Aorta (tissue), 5 donors: ENCODE measurements around the gene AHCY. TPM values are rescaled to one million over a fixed set of nuclear protein-coding genes. Genes with fewer than 3 reads are reported as not detected.
"Not testable (repeated sequence)": the region's sequence is repeated elsewhere in the genome, so short reads cannot be mapped to it uniquely, and the experiment has no call there.

ENCODE experiments used
- ATAC-seq: fragments of 200-7000 bp; cut with Tn5 transposase; one replicate; pipeline ENCODE4 v1.9.1; 2022; ENCODE audit warnings: moderate library complexity; ENCODE audit not compliant: low FRiP score
- DNase-seq, 2 donors: peaks; one replicate each; pipeline ENCODE4 v3.0.0-alpha.2; 2020
- H3K27ac ChIP-seq, 2 donors: one replicate each; pipeline ENCODE4 v1.5.1; 2013; ENCODE audit warnings: low read length in 2 of 2, mild to moderate bottlenecking in 2 of 2, moderate library complexity in 2 of 2, control low read depth in 1 of 2, inconsistent platforms in 1 of 2, low read depth in 1 of 2
- H3K27me3 ChIP-seq, 2 donors: one replicate each; pipeline ENCODE4 v1.6.1; 2013; ENCODE audit warnings: control low read depth in 1 of 2, low read length in 1 of 2, mild to moderate bottlenecking in 1 of 2, moderate library complexity in 1 of 2; ENCODE audit not compliant: insufficient read depth in 2 of 2, control insufficient read depth in 1 of 2
- H3K36me3 ChIP-seq, 2 donors: one replicate each; pipeline ENCODE4 v1.6.1; 2013; ENCODE audit warnings: control low read depth in 1 of 2, low read length in 1 of 2, mild to moderate bottlenecking in 1 of 2; ENCODE audit not compliant: insufficient read depth in 2 of 2, control insufficient read depth in 1 of 2
- H3K4me1 ChIP-seq, 2 donors: one replicate each; pipeline ENCODE4 v1.6.1; 2013; ENCODE audit warnings: low read length in 2 of 2, control low read depth in 1 of 2, mild to moderate bottlenecking in 1 of 2, moderate library complexity in 1 of 2; ENCODE audit not compliant: insufficient read depth in 2 of 2, control insufficient read depth in 1 of 2
- H3K4me3 ChIP-seq, 2 donors: one replicate each; pipeline ENCODE4 v1.5.1; 2013; ENCODE audit warnings: low read length in 2 of 2, control low read depth in 1 of 2, mild to moderate bottlenecking in 1 of 2
- H3K9me3 ChIP-seq: one replicate; pipeline ENCODE4 v1.6.1; 2013; ENCODE audit warnings: mild to moderate bottlenecking, low read length; ENCODE audit not compliant: control insufficient read depth
- WGBS, 2 donors: extraction: QIAGEN DNeasy Blood & Tissue Kit; methylation state at CpG; one replicate each; pipeline ENCODE4 v1.1.7; 2013; 5-methylcytosine and 5-hydroxymethylcytosine counted together
- intact Hi-C, 2 donors: fragments of 100-400 bp; cut with DNase I; formaldehyde crosslinking; loops; one replicate each; pipeline versions ENCODE4 v1.14.2 to v1.15.0; 2022
- long read RNA-seq, 2 donors: library from polyadenylated mRNA; unstranded; transcript quantifications; one replicate each; pipeline ENCODE4 v2.0.0, GENCODE V29; 2020 to 2021
- polyA plus RNA-seq, 2 donors: library from polyadenylated mRNA; stranded (reverse); fragments of 200-250 nt; gene quantifications; one replicate each; pipeline ENCODE4 v1.2.3, GENCODE V29; 2013
- total RNA-seq, 2 donors: library from RNA; stranded (reverse); fragmentation: NEBNext Ultra II Directional; extraction: Animal tissue kit (Norgen Biotek cat#: 25700); gene quantifications; one replicate each; pipeline ENCODE4 v1.2.1, GENCODE V29; 2021
- donor health status: healthy with polysubstance abuse.
- donor health status: Bipolar disorder and iron deficiency.
- donor health status: DM: no; HTN: no; CAD: no.
- donor health status: DM: no; HTN: no; CAD: no.
- donor health status: DM: yes; HTN: yes; CAD: no.

Gene AHCY
- total RNA-seq (10 to 100 TPM; 31.8 to 37.9 TPM), polyA plus RNA-seq (10 to 100 TPM; 38.1 to 53.0 TPM)
- long read RNA-seq, donor 1, transcript AHCY-201 (10 exons, 2,143 nt), result major isoform, 184 of 228 reads
- long read RNA-seq, donor 1, partial matches to known transcripts, result 14 of 228 reads
- long read RNA-seq, donor 1, other reads (novel, unspliced or antisense), result 30 of 228 reads
- long read RNA-seq, donor 2, transcript AHCY-201 (10 exons, 2,143 nt), result major isoform, 10 of 17 reads
- long read RNA-seq, donor 2, partial matches to known transcripts, result 5 of 17 reads
- long read RNA-seq, donor 2, other reads (novel, unspliced or antisense), result 2 of 17 reads

- H3K9me3 ChIP-seq, result no peaks in the 10 kb centered on the region
- 0% methylated on average over 78 to 79 of the region's 79 CpGs for WGBS, 2 donors
- intact Hi-C loops, result no loop called here
Observed at GRCh38 chr20:34302723-34303533, at the start of gene AHCY. TSS of gene AHCY (minus strand) at chr20:34303355. CDS start at chr20:34303270, 85 bp downstream.

GRCh38 chr20:34350095-34350494 lies 46.9 kb upstream of the AHCY start:
- Histone ChIP-seq H3K4me1 (no peaks in the 10 kb centered on the region), H3K4me3 (no peak overlapping the region), H3K27me3 (no peaks in the 10 kb centered on the region), H3K27ac (no peak overlapping the region), H3K36me3 (no peaks in the 10 kb centered on the region), H3K9me3 (no peaks in the 10 kb centered on the region)
- no peak for ATAC-seq
- intact Hi-C loops, result no loop called here
- 60 to 75% methylated on average over 3 of the region's 3 CpGs for WGBS, 2 donors
- no peak for DNase-seq

More at GRCh38 chr20:34302723-34303533, at the start of gene AHCY:
- Histone ChIP-seq H3K27me3 (no peaks in the 10 kb centered on the region), H3K36me3 (no peaks in the 10 kb centered on the region), H3K27ac (peak within 1 kb of the TSS in 1 of 2 donors; percentile 95), H3K4me1 (no peaks in the 10 kb centered on the region), H3K4me3 (peak within 1 kb of the TSS; percentile 53 to 86)
- DNase-seq (peak; percentile 98 to 99), ATAC-seq (peak; percentile 98)

- ATAC-seq, result no peak
Observed at GRCh38 chr20:34347571-34347970, 44.4 kb upstream of the AHCY start.

DNA sequence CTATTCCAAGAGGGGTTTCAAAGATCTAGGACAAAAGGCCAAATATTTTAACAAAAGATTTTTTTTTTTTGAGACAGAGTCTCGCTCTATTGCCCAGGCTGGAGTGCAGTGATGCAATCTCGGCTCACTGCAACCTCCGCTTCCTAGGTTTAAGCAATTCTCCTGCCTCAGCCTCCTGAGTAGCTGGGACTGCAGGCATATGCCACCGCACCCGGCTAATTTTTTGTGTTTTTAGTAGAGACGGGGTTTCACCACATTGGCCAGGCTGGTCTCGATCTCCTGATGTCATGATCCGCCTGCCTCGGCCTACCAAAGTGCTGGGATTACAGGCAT lies 43.3 kb upstream of the AHCY start:
- not testable (repeated sequence) for H3K4me3 ChIP-seq, ATAC-seq
- 96% methylated on average over 9 of the region's 9 CpGs for WGBS, 2 donors

More at GRCh38 chr20:34347571-34347970, 44.4 kb upstream of the AHCY start:
- Histone ChIP-seq H3K36me3 (no peaks in the 10 kb centered on the region), H3K27me3 (no peaks in the 10 kb centered on the region), H3K4me1 (no peaks in the 10 kb centered on the region), H3K4me3 (no peak overlapping the region), H3K9me3 (no peaks in the 10 kb centered on the region), H3K27ac (no peak overlapping the region)
- WGBS, 2 donors, result 88 to 91% methylated on average over 4 of the region's 4 CpGs
- no peak for DNase-seq
- intact Hi-C loops, result no loop called here

DNA sequence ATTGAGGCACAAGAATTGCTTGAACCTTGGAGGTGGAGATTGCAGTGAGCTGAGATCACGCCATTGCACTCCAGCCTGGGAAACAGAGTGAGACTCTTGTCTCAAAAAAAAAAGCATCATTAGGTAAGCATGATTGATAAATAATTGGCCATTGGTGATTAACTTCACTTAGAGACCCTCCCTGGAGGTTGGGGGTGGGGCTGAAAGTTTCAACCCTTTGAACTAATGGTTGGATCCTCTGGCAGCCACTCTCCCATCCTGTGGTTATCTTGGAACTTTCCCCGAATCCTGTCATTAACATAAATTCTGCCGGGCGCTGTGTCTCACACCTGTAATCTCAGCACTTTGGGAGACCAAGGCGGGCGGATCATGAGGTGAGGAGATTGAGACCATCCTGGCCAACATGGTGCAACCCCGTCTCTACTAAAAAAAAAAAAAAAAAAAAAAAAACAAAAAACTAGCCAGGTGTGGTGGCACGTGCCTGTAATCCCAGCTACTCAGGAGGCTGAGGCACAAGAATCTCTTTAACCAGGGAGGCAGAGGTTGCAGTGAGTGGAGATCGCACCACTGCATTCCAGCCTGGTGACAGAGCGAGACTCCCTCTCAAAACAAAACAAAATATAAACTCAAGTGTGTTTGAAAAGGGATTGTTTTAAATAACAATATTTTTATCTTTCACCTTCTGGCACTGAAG lies 42.8 kb upstream of the AHCY start:
- intact Hi-C loops, result not testable (repeated sequence)
- WGBS, 2 donors, result 82 to 88% methylated on average over 10 of the region's 10 CpGs

More for the DNA sequence above, 43.3 kb upstream of the AHCY start:
- H3K9me3 ChIP-seq, H3K27me3 ChIP-seq, DNase-seq, intact Hi-C loops, H3K36me3 ChIP-seq, H3K27ac ChIP-seq, H3K4me1 ChIP-seq: not testable (repeated sequence)

DNA sequence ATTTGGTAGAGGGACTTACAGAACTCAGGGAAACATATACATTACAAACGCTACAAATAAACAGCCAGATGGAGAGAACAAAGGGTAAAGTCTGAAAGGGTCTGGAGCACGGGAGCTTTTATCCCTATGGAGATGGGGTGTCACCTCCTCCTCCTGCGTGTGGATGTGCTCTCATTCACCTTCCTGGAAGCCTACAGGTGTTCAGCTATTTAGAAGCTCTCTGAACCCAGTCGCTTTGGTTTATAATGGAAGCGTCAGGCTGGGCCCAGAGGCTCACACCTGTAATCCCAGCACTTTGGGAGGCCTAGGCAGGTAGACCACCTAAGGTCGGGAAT lies 42.2 kb upstream of the AHCY start:
- no peak for DNase-seq
- WGBS, 2 donors, result 86 to 87% methylated on average over 6 of the region's 6 CpGs

More for the DNA sequence above, 42.8 kb upstream of the AHCY start:
- not testable (repeated sequence) for H3K9me3 ChIP-seq, H3K4me3 ChIP-seq, H3K27me3 ChIP-seq, H3K27ac ChIP-seq, H3K4me1 ChIP-seq, ATAC-seq, DNase-seq, H3K36me3 ChIP-seq

DNA sequence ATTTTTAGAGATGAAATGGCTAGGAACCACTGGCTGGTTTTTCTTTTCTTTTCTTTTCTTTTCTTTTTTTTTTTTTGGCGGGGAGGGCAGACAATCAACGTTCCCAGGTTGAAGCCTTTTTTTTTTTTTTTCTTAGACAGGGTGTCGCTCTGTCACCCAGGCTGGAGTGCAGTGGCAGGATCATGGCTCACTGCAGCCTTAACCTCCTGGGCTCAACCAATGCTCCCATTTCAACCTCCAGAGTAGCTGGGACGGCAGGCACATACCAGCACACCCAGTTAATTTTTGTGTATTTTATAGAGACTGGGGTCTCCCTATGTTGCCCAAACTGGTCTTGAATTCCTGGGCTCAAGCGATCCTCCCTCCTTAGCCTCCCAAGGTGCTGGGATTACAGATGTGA lies 41.1 kb upstream of the AHCY start:
- Histone ChIP-seq H3K4me1 (no peaks in the 10 kb centered on the region), H3K9me3 (no peaks in the 10 kb centered on the region), H3K27ac (no peak overlapping the region), H3K27me3 (no peaks in the 10 kb centered on the region), H3K4me3 (no peak overlapping the region), H3K36me3 (no peaks in the 10 kb centered on the region)
- intact Hi-C loops, result no loop called here
- no peak for ATAC-seq
- no peak for DNase-seq
- 81 to 82% methylated on average over 5 of the region's 5 CpGs for WGBS, 2 donors

More for the DNA sequence above, 42.2 kb upstream of the AHCY start:
- no peaks in the 10 kb centered on the region for H3K36me3 ChIP-seq
- H3K9me3 ChIP-seq, result no peaks in the 10 kb centered on the region
- no peaks in the 10 kb centered on the region for H3K4me1 ChIP-seq
- no peak for ATAC-seq
- no peak overlapping the region for H3K4me3 ChIP-seq
- intact Hi-C loops, result no loop called here
- H3K27ac ChIP-seq, result no peak overlapping the region
- no peaks in the 10 kb centered on the region for H3K27me3 ChIP-seq

- Histone ChIP-seq H3K27me3 (no peaks in the 10 kb centered on the region), H3K4me3 (no peak overlapping the region), H3K9me3 (no peaks in the 10 kb centered on the region), H3K4me1 (no peaks in the 10 kb centered on the region), H3K27ac (no peak overlapping the region), H3K36me3 (no peaks in the 10 kb centered on the region)
- 89 to 94% methylated on average over 10 of the region's 10 CpGs for WGBS, 2 donors
- intact Hi-C loops, result no loop called here
- DNase-seq (no peak), ATAC-seq (no peak)
Observed at GRCh38 chr20:34343458-34344211, 40.5 kb upstream of the AHCY start.
